HG02981 (cell line): ENCODE data around the gene IL32.

Source experiments
- ATAC-seq: cut with Tn5 transposase; IDR thresholded peaks from one replicate; pipeline ENCODE4 v1.9.1; 2021; ENCODE audit warnings: mild to moderate bottlenecking, moderate library complexity; ENCODE audit not compliant: unreplicated experiment

Gene IL32

DNA sequence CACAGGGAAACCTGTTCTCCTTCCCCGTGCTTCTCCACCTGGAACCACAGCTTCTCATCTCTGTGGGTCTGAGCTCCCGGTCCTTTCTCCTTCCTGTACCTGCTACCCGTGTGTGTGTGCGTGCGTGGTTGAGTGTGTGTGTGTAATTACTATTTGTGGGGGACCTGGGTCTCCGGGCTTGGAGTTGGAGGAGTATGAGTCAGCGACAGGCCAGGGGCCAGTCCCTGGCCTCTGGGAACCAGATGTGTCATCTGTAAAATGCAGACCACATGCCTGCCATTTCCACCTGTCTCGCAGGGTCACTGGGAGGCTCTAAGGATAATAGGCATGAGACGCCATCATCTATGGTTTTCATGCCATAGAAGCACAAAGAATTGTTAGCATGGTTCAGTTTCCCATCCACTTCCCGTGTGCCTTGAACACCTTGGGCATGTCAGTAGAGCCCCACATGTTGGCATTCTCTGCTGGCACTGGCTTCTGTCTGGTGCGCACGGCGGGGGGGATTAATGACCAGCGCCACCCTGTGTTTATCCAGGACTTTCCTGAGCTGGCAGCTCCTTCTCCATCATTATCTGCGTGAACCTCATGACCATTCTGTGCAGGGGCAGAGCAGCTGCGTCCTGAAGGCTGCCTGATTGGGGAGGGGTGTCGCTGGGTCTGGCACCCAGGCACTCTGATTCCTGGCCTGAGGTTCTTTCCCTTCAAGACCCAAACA lies 48.5 kb downstream of the IL32 start:
- no peak for ATAC-seq

DNA sequence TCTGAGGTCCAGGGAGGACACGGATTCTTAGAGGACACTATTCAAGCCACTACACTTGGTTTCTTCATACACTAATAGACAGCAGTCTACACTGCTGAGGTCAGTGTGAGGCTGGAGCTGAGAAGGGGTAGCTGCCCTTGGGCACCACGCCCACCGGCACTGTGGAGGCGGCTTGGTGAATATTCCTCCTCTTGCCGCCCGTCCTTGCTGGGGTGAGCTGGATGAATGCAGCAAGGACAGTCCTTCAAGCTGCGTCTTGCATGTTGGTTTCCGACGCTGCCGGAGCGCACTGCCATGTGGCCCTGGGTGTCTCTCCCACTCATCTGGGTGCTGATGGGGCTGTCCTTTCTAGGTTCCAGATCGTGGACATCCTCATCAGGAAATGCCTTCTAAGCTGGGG lies 49.6 kb downstream of the IL32 start:
- no peak for ATAC-seq

DNA sequence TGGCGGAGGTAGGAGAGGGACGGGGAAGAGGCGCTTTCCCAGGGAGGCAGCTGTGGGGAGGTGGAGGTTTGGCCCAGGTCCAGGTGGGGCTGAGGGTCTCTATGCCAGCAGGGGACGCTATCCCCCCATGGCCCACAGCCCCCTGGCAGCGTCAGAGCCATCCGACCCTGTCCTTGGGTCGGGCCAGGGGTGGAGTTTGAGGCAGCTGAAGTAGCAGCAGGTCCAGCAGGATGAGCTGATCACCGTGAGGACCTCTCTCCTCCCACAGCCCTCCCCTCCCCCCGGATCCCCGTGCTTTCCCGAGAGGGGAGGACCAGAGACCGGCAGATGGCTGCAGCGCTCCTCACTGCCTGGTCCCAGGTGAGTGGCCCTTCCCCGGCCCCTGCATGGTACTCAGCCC lies 50.1 kb downstream of the IL32 start:
- ATAC-seq = no peak

DNA sequence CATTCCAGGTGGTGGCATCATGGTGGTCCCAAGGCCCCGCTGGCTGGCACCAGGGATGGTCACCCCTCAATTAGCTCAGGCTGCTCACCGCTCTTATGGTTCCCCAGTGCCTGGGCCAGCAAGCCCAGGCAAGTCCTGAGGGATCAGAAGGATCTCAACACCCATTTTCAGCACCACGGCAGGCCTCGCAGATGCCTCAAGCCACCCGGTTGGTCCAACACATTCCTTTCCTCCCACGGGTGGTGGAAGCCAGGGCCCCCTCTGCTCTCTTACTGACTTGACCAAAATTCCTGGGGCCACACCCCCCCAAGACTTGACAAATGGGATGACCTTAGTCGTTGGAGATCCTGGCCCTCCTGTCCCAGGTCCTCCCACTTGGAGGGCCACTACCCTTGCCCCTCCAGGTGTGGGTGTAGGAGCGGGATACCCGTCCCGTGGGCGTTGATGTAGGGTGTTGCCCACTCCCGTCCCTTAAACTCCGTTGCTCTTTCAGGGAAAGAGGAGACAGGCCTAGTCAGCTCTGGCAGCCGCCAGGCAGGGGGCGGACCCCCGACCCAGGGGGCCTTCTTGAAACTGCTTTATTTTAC lies 52.9 kb downstream of the IL32 start:
- no peak for ATAC-seq

DNA sequence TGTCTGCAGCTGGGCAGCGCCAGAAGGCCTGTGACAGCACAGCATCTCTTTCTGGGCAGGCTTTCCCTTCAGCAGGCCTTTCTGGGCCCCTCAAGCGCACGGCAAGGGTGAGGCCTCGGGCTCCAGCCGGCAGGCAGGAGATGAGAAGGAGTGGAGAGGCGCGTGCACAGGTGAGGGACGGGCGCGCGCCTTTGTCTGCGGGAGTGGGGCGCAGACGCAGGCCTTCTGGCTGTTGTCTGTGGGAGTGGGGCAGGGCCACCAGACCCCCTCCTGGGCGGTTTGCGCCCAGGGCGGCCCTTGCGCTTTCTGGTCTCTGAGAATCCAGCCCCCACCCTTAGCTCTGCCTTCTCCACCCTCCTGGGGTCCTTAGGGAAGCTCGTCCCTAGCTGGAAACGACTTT lies 53.4 kb downstream of the IL32 start:
- ATAC-seq = no peak
